ENCODE measurements around the gene SENP8.

SENP8 gene

DNA sequence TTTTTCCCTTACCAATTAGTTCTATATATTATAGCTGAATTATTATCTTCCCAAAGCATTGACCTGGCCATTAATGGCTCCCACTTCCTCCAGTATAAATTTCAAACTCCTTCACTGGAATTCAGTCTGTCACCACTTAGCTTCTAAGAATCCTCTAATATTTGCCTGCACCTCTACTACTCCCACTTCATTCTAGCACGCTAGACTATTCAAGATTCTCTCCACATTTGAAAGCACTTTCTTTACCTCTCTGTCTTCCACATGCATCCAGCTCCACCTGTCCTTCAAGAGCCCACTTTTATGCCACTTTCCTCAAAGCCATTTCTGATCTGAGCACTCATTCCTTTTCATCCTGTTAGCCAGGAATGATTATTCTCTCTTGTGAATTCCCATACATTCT, 15.0 kb downstream of the SENP8 start:
- no peaks in the 10 kb centered on the region for H3K36me3 ChIP-seq (ENCODE audit: low read length)
- H3K4me3 ChIP-seq (ENCODE audit: insufficient read depth, low read length, poor library complexity, severe bottlenecking), result no peak overlapping the region
- H4K20me1 ChIP-seq (ENCODE audit: low read depth, low read length), result no peaks in the 10 kb centered on the region
- H3K4me2 ChIP-seq (ENCODE audit: low read depth, low read length, poor library complexity, severe bottlenecking), result no peak overlapping the region
- no peaks in the 10 kb centered on the region for H3K79me2 ChIP-seq (ENCODE audit: insufficient read depth, low read length)
- no peaks in the 10 kb centered on the region; the same call in 1 of the 2 replicates for H3F3A ChIP-seq (ENCODE audit: insufficient read depth)
- no peak overlapping the region for H2AFZ ChIP-seq (ENCODE audit: low read depth, low read length, severe bottlenecking)
- H3K27ac ChIP-seq (ENCODE audit: low read depth, low read length), result no peak overlapping the region
- H3K9ac ChIP-seq (ENCODE audit: low read length), result no peak overlapping the region
- H3K27me3 ChIP-seq (ENCODE audit: low read length), result no peaks in the 10 kb centered on the region
- TF ChIP-seq EZH2phosphoT487 (conservative IDR thresholded peaks at IDR 0.05; ENCODE audit: low read length), result no peak
- TF ChIP-seq, protein P1, sequence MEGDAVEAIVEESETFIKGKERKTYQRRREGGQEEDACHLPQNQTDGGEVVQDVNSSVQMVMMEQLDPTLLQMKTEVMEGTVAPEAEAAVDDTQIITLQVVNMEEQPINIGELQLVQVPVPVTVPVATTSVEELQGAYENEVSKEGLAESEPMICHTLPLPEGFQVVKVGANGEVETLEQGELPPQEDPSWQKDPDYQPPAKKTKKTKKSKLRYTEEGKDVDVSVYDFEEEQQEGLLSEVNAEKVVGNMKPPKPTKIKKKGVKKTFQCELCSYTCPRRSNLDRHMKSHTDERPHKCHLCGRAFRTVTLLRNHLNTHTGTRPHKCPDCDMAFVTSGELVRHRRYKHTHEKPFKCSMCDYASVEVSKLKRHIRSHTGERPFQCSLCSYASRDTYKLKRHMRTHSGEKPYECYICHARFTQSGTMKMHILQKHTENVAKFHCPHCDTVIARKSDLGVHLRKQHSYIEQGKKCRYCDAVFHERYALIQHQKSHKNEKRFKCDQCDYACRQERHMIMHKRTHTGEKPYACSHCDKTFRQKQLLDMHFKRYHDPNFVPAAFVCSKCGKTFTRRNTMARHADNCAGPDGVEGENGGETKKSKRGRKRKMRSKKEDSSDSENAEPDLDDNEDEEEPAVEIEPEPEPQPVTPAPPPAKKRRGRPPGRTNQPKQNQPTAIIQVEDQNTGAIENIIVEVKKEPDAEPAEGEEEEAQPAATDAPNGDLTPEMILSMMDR (IDR thresholded peaks at IDR 0.05; ENCODE audit: insufficient read depth, low read length, poor library complexity, severe bottlenecking), result no peak
- H3K9me2 ChIP-seq (replicated peaks; ENCODE audit: insufficient read depth, low read length), result no peaks in the 10 kb centered on the region
- no peaks in the 10 kb centered on the region for H3K9me3 ChIP-seq (ENCODE audit: insufficient read depth, low read length)

DNA sequence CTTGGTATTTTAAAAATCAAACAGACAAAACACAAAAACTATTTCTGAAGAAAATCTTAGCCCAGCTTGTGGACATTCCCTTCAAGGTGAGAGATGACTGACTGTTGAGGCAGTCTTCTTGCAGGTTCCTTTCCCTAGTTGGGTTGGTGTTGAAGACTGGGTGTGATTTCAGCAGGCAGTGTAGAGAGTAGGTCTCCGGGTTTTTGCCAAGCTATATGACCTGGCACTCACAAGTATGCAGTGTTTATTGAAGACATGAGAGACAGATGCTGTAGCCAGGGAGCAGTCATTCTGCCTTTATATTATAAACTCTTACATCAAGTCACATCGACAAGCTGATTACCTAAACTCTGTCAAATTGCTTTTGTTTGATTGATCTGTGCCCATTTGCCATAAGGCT, 17.5 kb downstream of the SENP8 start:
- H3K36me3 ChIP-seq (ENCODE audit: low read length), result no peaks in the 10 kb centered on the region
- no peaks in the 10 kb centered on the region for H4K20me1 ChIP-seq (ENCODE audit: low read depth, low read length)
- no peak overlapping the region for H3K4me2 ChIP-seq (ENCODE audit: low read depth, low read length, poor library complexity, severe bottlenecking)
- TF ChIP-seq EZH2phosphoT487 (conservative IDR thresholded peaks at IDR 0.05; ENCODE audit: low read length), result no peak
- no peak overlapping the region for H3K4me3 ChIP-seq (ENCODE audit: insufficient read depth, low read length, poor library complexity, severe bottlenecking)
- H3F3A ChIP-seq (ENCODE audit: insufficient read depth), result no peaks in the 10 kb centered on the region; the same call in 1 of the 2 replicates
- H3K27ac ChIP-seq (ENCODE audit: low read depth, low read length), result no peak overlapping the region
- H3K79me2 ChIP-seq (ENCODE audit: insufficient read depth, low read length), result no peaks in the 10 kb centered on the region
- H2AFZ ChIP-seq (ENCODE audit: low read depth, low read length, severe bottlenecking), result no peak overlapping the region
- no peak overlapping the region for H3K9ac ChIP-seq (ENCODE audit: low read length)
- H3K9me2 ChIP-seq (replicated peaks; ENCODE audit: insufficient read depth, low read length), result no peaks in the 10 kb centered on the region
- H3K27me3 ChIP-seq (ENCODE audit: low read length), result no peaks in the 10 kb centered on the region
- no peaks in the 10 kb centered on the region for H3K9me3 ChIP-seq (ENCODE audit: insufficient read depth, low read length)

DNA sequence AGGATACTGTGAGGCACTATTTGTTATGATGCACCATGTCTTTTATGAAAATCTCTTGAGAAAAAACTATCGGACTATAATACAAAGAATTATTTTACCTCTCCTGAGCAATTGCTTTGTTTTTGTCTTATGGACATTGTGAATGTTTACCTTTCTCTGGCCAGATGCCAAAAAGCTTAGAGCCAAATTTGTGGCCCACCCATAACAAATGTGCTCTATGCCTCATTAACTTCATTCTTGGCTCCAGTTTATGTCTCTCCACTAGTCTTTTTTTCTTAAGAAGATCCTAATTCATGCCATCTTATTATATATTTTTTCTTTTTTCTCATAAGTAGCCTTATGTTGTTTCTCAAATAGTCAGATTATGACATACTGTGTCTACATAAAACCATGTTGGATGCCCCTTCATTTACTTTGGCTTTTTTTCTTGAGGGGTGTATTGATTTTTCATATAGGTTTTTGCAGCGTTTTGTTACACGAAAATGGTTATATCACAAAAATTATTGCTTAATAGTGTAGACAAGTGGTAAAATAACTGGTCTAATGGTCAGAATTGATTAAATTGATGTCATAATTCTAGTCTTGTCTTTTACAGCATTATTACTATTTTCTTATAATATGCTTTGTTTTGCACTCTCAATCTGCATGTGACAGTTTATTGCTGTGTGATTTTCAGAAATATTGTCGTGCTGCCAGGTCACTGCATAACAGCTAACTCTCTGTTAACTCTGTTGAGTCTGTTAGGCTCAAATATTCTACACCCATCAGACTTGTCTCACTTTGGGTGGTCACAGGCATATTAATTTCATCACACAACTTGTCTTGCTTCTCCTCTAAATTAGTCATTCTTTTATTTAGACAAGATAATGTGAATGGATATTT, 18.2 kb downstream of the SENP8 start:
- H3K27ac ChIP-seq (ENCODE audit: low read depth, low read length), result no peak overlapping the region
- H4K20me1 ChIP-seq (ENCODE audit: low read depth, low read length), result no peaks in the 10 kb centered on the region
- no peaks in the 10 kb centered on the region for H3K79me2 ChIP-seq (ENCODE audit: insufficient read depth, low read length)
- H3K4me2 ChIP-seq (ENCODE audit: low read depth, low read length, poor library complexity, severe bottlenecking), result no peak overlapping the region
- no peaks in the 10 kb centered on the region for H3K9me3 ChIP-seq (ENCODE audit: insufficient read depth, low read length)
- TF ChIP-seq, protein P1 (IDR thresholded peaks at IDR 0.05; ENCODE audit: insufficient read depth, low read length, poor library complexity, severe bottlenecking), result no peak
- TF ChIP-seq EZH2phosphoT487 (conservative IDR thresholded peaks at IDR 0.05; ENCODE audit: low read length), result no peak
- no peaks in the 10 kb centered on the region for H3K27me3 ChIP-seq (ENCODE audit: low read length)
- no peaks in the 10 kb centered on the region for H3K9me2 ChIP-seq (replicated peaks; ENCODE audit: insufficient read depth, low read length)
- H2AFZ ChIP-seq (ENCODE audit: low read depth, low read length, severe bottlenecking), result no peak overlapping the region
- no peaks in the 10 kb centered on the region for H3K36me3 ChIP-seq (ENCODE audit: low read length)
- no peak overlapping the region for H3K4me3 ChIP-seq (ENCODE audit: insufficient read depth, low read length, poor library complexity, severe bottlenecking)
- peaks cover under 1% of the 10 kb centered on the region; the same call in 1 of the 2 replicates for H3F3A ChIP-seq (ENCODE audit: insufficient read depth)
- no peak overlapping the region for H3K9ac ChIP-seq (ENCODE audit: low read length)

DNA sequence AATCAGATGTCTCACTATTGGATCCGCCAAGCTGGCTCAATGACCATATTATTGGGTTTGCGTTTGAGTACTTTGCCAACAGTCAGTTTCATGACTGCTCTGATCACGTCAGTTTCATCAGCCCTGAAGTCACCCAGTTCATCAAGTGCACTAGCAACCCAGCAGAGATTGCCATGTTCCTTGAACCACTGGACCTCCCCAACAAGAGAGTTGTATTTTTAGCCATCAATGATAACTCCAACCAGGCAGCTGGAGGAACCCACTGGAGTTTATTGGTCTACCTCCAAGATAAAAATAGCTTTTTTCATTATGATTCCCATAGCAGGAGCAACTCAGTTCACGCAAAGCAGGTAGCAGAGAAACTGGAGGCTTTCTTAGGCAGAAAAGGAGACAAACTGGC, 21.5 kb downstream of the SENP8 start:
- Histone ChIP-seq H4K20me1 (ENCODE audit: low read depth, low read length) (no peaks in the 10 kb centered on the region), H3K9me3 (ENCODE audit: insufficient read depth, low read length) (no peaks in the 10 kb centered on the region), H2AFZ (ENCODE audit: low read depth, low read length, severe bottlenecking) (no peak overlapping the region), H3K79me2 (ENCODE audit: insufficient read depth, low read length) (no peaks in the 10 kb centered on the region), H3K4me3 (ENCODE audit: insufficient read depth, low read length, poor library complexity, severe bottlenecking) (no peak overlapping the region), H3K9me2 (replicated peaks; ENCODE audit: insufficient read depth, low read length) (no peaks in the 10 kb centered on the region), H3K36me3 (ENCODE audit: low read length) (no peaks in the 10 kb centered on the region), H3K27ac (ENCODE audit: low read depth, low read length) (no peak overlapping the region), H3K27me3 (ENCODE audit: low read length) (no peaks in the 10 kb centered on the region), H3K4me2 (ENCODE audit: low read depth, low read length, poor library complexity, severe bottlenecking) (no peak overlapping the region), H3K9ac (ENCODE audit: low read length) (no peak overlapping the region), H3F3A (ENCODE audit: insufficient read depth) (peaks cover 7% of the 10 kb centered on the region; the same call in 1 of the 2 replicates)
- TF ChIP-seq, protein P1 (IDR thresholded peaks at IDR 0.05; ENCODE audit: insufficient read depth, low read length, poor library complexity, severe bottlenecking), result no peak
- TF ChIP-seq EZH2phosphoT487 (conservative IDR thresholded peaks at IDR 0.05; ENCODE audit: low read length), result no peak
